Karpas-422 (cell line): ENCODE measurements around the gene MGRN1. TPM values are rescaled to one million over a fixed set of nuclear protein-coding genes. Genes with fewer than 3 reads are reported as not detected.

Source experiments
- DNase-seq: peaks from one replicate; pipeline ENCODE4 v3.0.0-alpha.2; 2015
- H2AFZ ChIP-seq: fragments of 200-600 bp; sonication (generic); 2 replicates; pipeline ENCODE4 v1.6.1; 2014; ENCODE audit warnings: antibody characterized with exemption, low read length, mixed read lengths
- H3K27ac ChIP-seq: fragments of 200-600 bp; sonication (generic); 2 replicates; pipeline ENCODE4 v1.5.1; 2014; ENCODE audit warnings: mild to moderate bottlenecking, low read length, moderate library complexity
- H3K27me3 ChIP-seq: fragments of 200-600 bp; sonication (generic); 2 replicates; pipeline ENCODE4 v1.6.1; 2014; ENCODE audit warnings: low read length, mixed read lengths
- H3K36me3 ChIP-seq: fragments of 200-600 bp; sonication (generic); 2 replicates; pipeline ENCODE4 v1.6.1; 2014; ENCODE audit warnings: low read length, mixed read lengths; ENCODE audit not compliant: insufficient read depth
- H3K4me1 ChIP-seq: fragments of 200-600 bp; sonication (generic); 2 replicates; pipeline ENCODE4 v1.6.1; 2014; ENCODE audit warnings: mild to moderate bottlenecking, low read length, mixed read lengths
- H3K4me2 ChIP-seq: fragments of 200-600 bp; sonication (generic); 2 replicates; pipeline ENCODE4 v1.6.1; 2014; ENCODE audit warnings: low read length, low read depth, mild to moderate bottlenecking; ENCODE audit not compliant: poor library complexity, severe bottlenecking
- H3K4me3 ChIP-seq: fragments of 200-600 bp; sonication (generic); 2 replicates; pipeline ENCODE4 v1.5.1; 2014; ENCODE audit warnings: mild to moderate bottlenecking, antibody characterized with exemption, low read length, mixed read lengths
- H3K79me2 ChIP-seq: fragments of 200-600 bp; sonication (generic); 2 replicates; pipeline ENCODE4 v1.6.1; 2014; ENCODE audit warnings: mild to moderate bottlenecking, low read length, mixed read lengths
- H3K9ac ChIP-seq: fragments of 200-600 bp; sonication (generic); 2 replicates; pipeline ENCODE4 v1.6.0; 2014; ENCODE audit warnings: low read length
- H3K9me2 ChIP-seq: fragments of 200-600 bp; sonication (generic), shearing (Covaris generic); replicated peaks from 2 replicates; pipeline ENCODE4 v1.6.0; 2014; ENCODE audit warnings: mild to moderate bottlenecking, low read length, moderate library complexity; ENCODE audit not compliant: insufficient read depth
- H3K9me3 ChIP-seq: fragments of 300-700, 200-600 bp; sonication (generic); 2 replicates; pipeline ENCODE4 v1.6.1; 2014; ENCODE audit warnings: low read length, mixed read lengths
- H4K20me1 ChIP-seq: fragments of 200-600 bp; sonication (generic); 2 replicates; pipeline ENCODE4 v1.6.1; 2014; ENCODE audit warnings: mild to moderate bottlenecking, antibody characterized with exemption, low read length, low read depth; ENCODE audit not compliant: insufficient read depth
- total RNA-seq: library from RNA; depleted of rRNA; stranded (reverse); fragments of >200 nt; shearing (Covaris generic); gene quantifications from 2 replicates; pipeline ENCODE4 v1.2.3, GENCODE V29; 2014; ENCODE audit warnings: low replicate concordance

The MGRN1 gene
- total RNA-seq, 1 experiment from 2014 or later, result 23.0 TPM

GRCh38 chr16:4682084-4682591 lies 57.5 kb downstream of the MGRN1 start:
- Histone ChIP-seq H3K79me2 (no peaks in the 10 kb centered on the region), H3K9ac (no peak overlapping the region), H2AFZ (no peak overlapping the region), H3K9me2 (no peaks in the 10 kb centered on the region), H3K9me3 (no peaks in the 10 kb centered on the region), H4K20me1 (no peaks in the 10 kb centered on the region), H3K27me3 (no peaks in the 10 kb centered on the region), H3K4me1 (no peaks in the 10 kb centered on the region), H3K4me2 (no peak overlapping the region), H3K36me3 (no peaks in the 10 kb centered on the region), H3K27ac (no peak overlapping the region), H3K4me3 (no peak overlapping the region)
- no peak for DNase-seq

- Histone ChIP-seq H3K79me2 (no peaks in the 10 kb centered on the region), H3K4me3 (no peak overlapping the region), H4K20me1 (no peaks in the 10 kb centered on the region), H3K27ac (no peak overlapping the region), H3K27me3 (no peaks in the 10 kb centered on the region), H3K4me2 (no peak overlapping the region), H2AFZ (no peak overlapping the region), H3K4me1 (no peaks in the 10 kb centered on the region), H3K9ac (no peak overlapping the region), H3K36me3 (no peaks in the 10 kb centered on the region), H3K9me2 (no peaks in the 10 kb centered on the region), H3K9me3 (no peaks in the 10 kb centered on the region)
- no peak for DNase-seq
Observed at GRCh38 chr16:4682616-4683254, 58.1 kb downstream of the MGRN1 start.

- H2AFZ ChIP-seq, result no peak overlapping the region
- H3K4me3 ChIP-seq, result no peak overlapping the region
- H3K79me2 ChIP-seq, result no peaks in the 10 kb centered on the region
- no peaks in the 10 kb centered on the region for H3K9me3 ChIP-seq
- no peak overlapping the region for H3K9ac ChIP-seq
- H3K9me2 ChIP-seq, result no peaks in the 10 kb centered on the region
- no peaks in the 10 kb centered on the region for H3K4me1 ChIP-seq
- no peaks in the 10 kb centered on the region for H4K20me1 ChIP-seq
- no peaks in the 10 kb centered on the region for H3K36me3 ChIP-seq
- no peak overlapping the region for H3K4me2 ChIP-seq
- no peaks in the 10 kb centered on the region for H3K27me3 ChIP-seq
- no peak overlapping the region for H3K27ac ChIP-seq
- DNase-seq, result no peak
Observed at GRCh38 chr16:4683255-4684057, 58.8 kb downstream of the MGRN1 start.

GRCh38 chr16:4684058-4684715 lies 59.6 kb downstream of the MGRN1 start:
- Histone ChIP-seq H3K4me1 (no peaks in the 10 kb centered on the region), H3K4me3 (no peak overlapping the region), H3K27ac (no peak overlapping the region), H3K9me2 (no peaks in the 10 kb centered on the region), H3K27me3 (no peaks in the 10 kb centered on the region), H2AFZ (no peak overlapping the region), H4K20me1 (no peaks in the 10 kb centered on the region), H3K4me2 (no peak overlapping the region), H3K36me3 (no peaks in the 10 kb centered on the region), H3K9ac (no peak overlapping the region), H3K79me2 (no peaks in the 10 kb centered on the region), H3K9me3 (no peaks in the 10 kb centered on the region)
- DNase-seq, result no peak

- Histone ChIP-seq H4K20me1 (no peaks in the 10 kb centered on the region), H3K4me2 (no peak overlapping the region), H3K4me1 (no peaks in the 10 kb centered on the region), H3K9me2 (no peaks in the 10 kb centered on the region), H3K9me3 (no peaks in the 10 kb centered on the region), H3K4me3 (no peak overlapping the region), H3K27me3 (no peaks in the 10 kb centered on the region), H3K79me2 (no peaks in the 10 kb centered on the region), H3K36me3 (no peaks in the 10 kb centered on the region), H2AFZ (no peak overlapping the region), H3K9ac (no peak overlapping the region), H3K27ac (no peak overlapping the region)
- no peak for DNase-seq
Observed at GRCh38 chr16:4684763-4685162, 60.1 kb downstream of the MGRN1 start.

- DNase-seq, result no peak
- Histone ChIP-seq H3K27ac (no peak overlapping the region), H3K4me2 (no peak overlapping the region), H3K4me1 (no peaks in the 10 kb centered on the region), H3K4me3 (no peak overlapping the region), H3K9ac (no peak overlapping the region), H4K20me1 (no peaks in the 10 kb centered on the region), H3K36me3 (no peaks in the 10 kb centered on the region), H3K27me3 (no peaks in the 10 kb centered on the region), H3K9me2 (no peaks in the 10 kb centered on the region), H3K9me3 (no peaks in the 10 kb centered on the region), H3K79me2 (no peaks in the 10 kb centered on the region), H2AFZ (no peak overlapping the region)
Observed at GRCh38 chr16:4685292-4685691, 60.7 kb downstream of the MGRN1 start.

- no peak overlapping the region for H3K9ac ChIP-seq
- H3K4me2 ChIP-seq, result no peak overlapping the region
- H2AFZ ChIP-seq, result no peak overlapping the region
- H3K79me2 ChIP-seq, result no peaks in the 10 kb centered on the region
- H4K20me1 ChIP-seq, result no peaks in the 10 kb centered on the region
- no peaks in the 10 kb centered on the region for H3K27me3 ChIP-seq
- H3K9me3 ChIP-seq, result no peaks in the 10 kb centered on the region
- DNase-seq, result no peak
- H3K27ac ChIP-seq, result no peak overlapping the region
- H3K9me2 ChIP-seq, result no peaks in the 10 kb centered on the region
- no peaks in the 10 kb centered on the region for H3K36me3 ChIP-seq
- no peaks in the 10 kb centered on the region for H3K4me1 ChIP-seq
- no peak overlapping the region for H3K4me3 ChIP-seq
Observed at GRCh38 chr16:4685776-4686496, 61.3 kb downstream of the MGRN1 start.
